HepG2 (cell line): ENCODE results near the gene SART1. TPM values are rescaled to one million over a fixed set of nuclear protein-coding genes. Genes with fewer than 3 reads are reported as not detected.
A peak's percentile ranks its signal among the peaks of the same experiment; 100 is the strongest.

Experiments
- CHD2 ChIP-seq: IDR thresholded peaks from 2 replicates; pipeline ENCODE4 v1.6.1; 2011; ENCODE audit warnings: low read depth, low read length, improper control_type of control experiment
- GLI4 ChIP-seq: sonication (generic); formaldehyde crosslinking; IDR thresholded peaks from 2 replicates; pipeline ENCODE4 v1.5.1; 2020; ENCODE audit warnings: missing genetic modification reagents, mild to moderate bottlenecking, moderate library complexity, borderline replicate concordance
- KDM1A ChIP-seq: IDR thresholded peaks from 2 replicates; pipeline ENCODE4 v1.6.1; 2016; ENCODE audit warnings: missing compliant biosample characterization
- MBD4 ChIP-seq: IDR thresholded peaks from 2 replicates; pipeline ENCODE4 v1.6.1; 2012; ENCODE audit warnings: low read length, inconsistent platforms, borderline replicate concordance
- MTF2 ChIP-seq: sonication (generic); formaldehyde crosslinking; IDR thresholded peaks from 2 replicates; pipeline ENCODE4 v1.5.0; 2020; ENCODE audit warnings: missing genetic modification reagents, borderline replicate concordance
- NCOR1 ChIP-seq: fragments of 200-600 bp; sonication (generic); IDR thresholded peaks from 2 replicates; pipeline ENCODE4 v1.7.0; 2017; ENCODE audit warnings: antibody characterized with exemption, low read length, borderline replicate concordance
- PRMT3 ChIP-seq: sonication (generic); formaldehyde crosslinking; IDR thresholded peaks from 2 replicates; pipeline ENCODE4 v1.8.1; 2022; ENCODE audit warnings: low read depth, mild to moderate bottlenecking, moderate library complexity, missing genetic modification reagents, borderline replicate concordance
- RAD21 ChIP-seq: fragments of 450-650 bp; formaldehyde crosslinking; IDR thresholded peaks from 2 replicates; pipeline ENCODE4 v1.5.0; 2020; ENCODE audit warnings: mild to moderate bottlenecking
- YY1 ChIP-seq: IDR thresholded peaks from 2 replicates; pipeline ENCODE4 v1.6.1; 2011; ENCODE audit warnings: low read length, low read depth, moderate library complexity, mild to moderate bottlenecking; ENCODE audit not compliant: insufficient read depth, insufficient replicate concordance
- ZNF160 ChIP-seq: sonication (generic); formaldehyde crosslinking; IDR thresholded peaks from 2 replicates; pipeline ENCODE4 v1.8.0; 2022; ENCODE audit warnings: mild to moderate bottlenecking, inconsistent platforms, missing genetic modification reagents
- polyA plus RNA-seq, 8 experiments: library from polyadenylated mRNA; depleted of rRNA in 3 of 8; stranded (reverse) in 7 of 8; unstranded in 1 of 8; fragments of >200 nt; fragmentation: Illumina TruSeq in 4 of 8; extraction: Trizol in 4 of 8; gene quantifications; 2 replicates each; pipeline versions ENCODE4 v1.2.1 to v1.2.3, GENCODE V29; 2011 to 2016; ENCODE audit warnings: low read depth in 4 of 8, missing spikeins in 1 of 8, mixed read lengths in 1 of 8; ENCODE audit not compliant: insufficient read depth in 1 of 8
- total RNA-seq, 5 experiments: library from RNA; depleted of rRNA; stranded (reverse); fragments of >200 nt; fragmentation: Illumina TruSeq; extraction: Trizol; gene quantifications; 2 replicates each; pipeline ENCODE4 v1.2.3, GENCODE V29; 2016; ENCODE audit warnings: low read depth in 1 of 5
- TF ChIP-seq, protein P1 (sequence below): fragments of 450-650 bp; IDR thresholded peaks from 2 replicates; pipeline ENCODE4 v1.6.1; 2016
- TF ChIP-seq, protein P2 (sequence below): sonication (generic); formaldehyde crosslinking; IDR thresholded peaks from 2 replicates; pipeline ENCODE4 v1.5.0; 2020; ENCODE audit warnings: mild to moderate bottlenecking, missing genetic modification reagents
- TF ChIP-seq, protein P3 (sequence below): sonication (generic); formaldehyde crosslinking; IDR thresholded peaks from 2 replicates; pipeline ENCODE4 v1.4.0; 2020; ENCODE audit warnings: missing genetic modification reagents, mild to moderate bottlenecking, borderline replicate concordance
- TF ChIP-seq, protein P4 (sequence below): sonication (generic); formaldehyde crosslinking; IDR thresholded peaks from 2 replicates; pipeline ENCODE4 v1.8.1; 2022; ENCODE audit warnings: mild to moderate bottlenecking, missing genetic modification reagents
- TF ChIP-seq, protein P5 (sequence below), 2 experiments: sonication (generic) in 1 of 2; formaldehyde crosslinking in 1 of 2; IDR thresholded peaks; 2 replicates each; pipeline versions ENCODE4 v1.4.0 to v1.6.1; 2018 to 2020; ENCODE audit warnings: missing genetic modification reagents in 2 of 2, borderline replicate concordance in 1 of 2, low read depth in 1 of 2, mild to moderate bottlenecking in 1 of 2, missing biosample characterization in 1 of 2
- TF ChIP-seq, protein P6 (sequence below): sonication (generic); formaldehyde crosslinking; IDR thresholded peaks from 2 replicates; pipeline ENCODE4 v1.4.0; 2020; ENCODE audit warnings: missing genetic modification reagents

The SART1 gene
- total and polyA plus RNA-seq, 2 of the 13 experiments (the other 11 are each of a cell fraction or from before 2014, with no cell fraction given) = 11.3 to 22.5 TPM

DNA sequence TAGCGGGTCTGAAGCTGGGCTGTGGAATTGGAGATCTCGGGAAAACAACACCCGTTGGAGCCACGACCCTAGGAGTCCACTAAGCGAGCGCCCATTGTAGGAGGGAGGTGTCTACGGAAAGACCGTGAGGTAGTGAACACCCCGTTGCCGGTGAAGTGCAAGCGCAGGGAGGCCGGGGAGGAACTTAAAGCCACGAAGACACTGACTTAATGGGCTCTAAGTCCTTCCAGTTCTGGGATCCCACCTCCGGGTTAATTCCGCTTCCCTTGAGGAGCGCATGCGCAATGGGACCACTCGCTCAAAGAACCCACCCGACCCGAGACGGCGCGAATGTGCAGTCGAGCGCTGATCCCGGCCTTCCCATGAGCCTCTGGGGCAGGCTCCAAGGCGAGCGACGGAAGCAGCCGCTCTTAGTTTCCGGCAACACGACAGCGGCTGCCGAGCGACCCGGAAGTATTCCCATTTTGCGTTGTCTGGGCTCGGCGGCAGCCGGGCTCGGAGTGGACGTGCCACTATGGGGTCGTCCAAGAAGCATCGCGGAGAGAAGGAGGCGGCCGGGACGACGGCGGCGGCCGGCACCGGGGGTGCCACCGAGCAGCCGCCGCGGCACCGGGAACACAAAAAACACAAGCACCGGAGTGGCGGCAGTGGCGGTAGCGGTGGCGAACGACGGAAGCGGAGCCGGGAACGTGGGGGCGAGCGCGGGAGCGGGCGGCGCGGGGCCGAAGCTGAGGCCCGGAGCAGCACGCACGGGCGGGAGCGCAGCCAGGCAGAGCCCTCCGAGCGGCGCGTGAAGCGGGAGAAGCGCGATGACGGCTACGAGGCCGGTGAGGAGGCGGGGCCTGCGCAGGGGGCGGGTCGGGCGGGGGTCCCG is at the start of gene SART1 (continued):
- TF ChIP-seq, protein P1, sequence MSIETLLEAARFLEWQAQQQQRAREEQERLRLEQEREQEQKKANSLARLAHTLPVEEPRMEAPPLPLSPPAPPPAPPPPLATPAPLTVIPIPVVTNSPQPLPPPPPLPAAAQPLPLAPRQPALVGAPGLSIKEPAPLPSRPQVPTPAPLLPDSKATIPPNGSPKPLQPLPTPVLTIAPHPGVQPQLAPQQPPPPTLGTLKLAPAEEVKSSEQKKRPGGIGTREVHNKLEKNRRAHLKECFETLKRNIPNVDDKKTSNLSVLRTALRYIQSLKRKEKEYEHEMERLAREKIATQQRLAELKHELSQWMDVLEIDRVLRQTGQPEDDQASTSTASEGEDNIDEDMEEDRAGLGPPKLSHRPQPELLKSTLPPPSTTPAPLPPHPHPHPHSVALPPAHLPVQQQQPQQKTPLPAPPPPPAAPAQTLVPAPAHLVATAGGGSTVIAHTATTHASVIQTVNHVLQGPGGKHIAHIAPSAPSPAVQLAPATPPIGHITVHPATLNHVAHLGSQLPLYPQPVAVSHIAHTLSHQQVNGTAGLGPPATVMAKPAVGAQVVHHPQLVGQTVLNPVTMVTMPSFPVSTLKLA = peak; percentile 67
- no peak; the same call in 1 of the 2 replicates for TF ChIP-seq CHD2
- peak; percentile 69; the same call in 1 of the 2 replicates for TF ChIP-seq GLI4
- no peak for TF ChIP-seq KDM1A
- no peak for TF ChIP-seq MTF2 (CRISPR knock-in tag)
- TF ChIP-seq, protein P2, sequence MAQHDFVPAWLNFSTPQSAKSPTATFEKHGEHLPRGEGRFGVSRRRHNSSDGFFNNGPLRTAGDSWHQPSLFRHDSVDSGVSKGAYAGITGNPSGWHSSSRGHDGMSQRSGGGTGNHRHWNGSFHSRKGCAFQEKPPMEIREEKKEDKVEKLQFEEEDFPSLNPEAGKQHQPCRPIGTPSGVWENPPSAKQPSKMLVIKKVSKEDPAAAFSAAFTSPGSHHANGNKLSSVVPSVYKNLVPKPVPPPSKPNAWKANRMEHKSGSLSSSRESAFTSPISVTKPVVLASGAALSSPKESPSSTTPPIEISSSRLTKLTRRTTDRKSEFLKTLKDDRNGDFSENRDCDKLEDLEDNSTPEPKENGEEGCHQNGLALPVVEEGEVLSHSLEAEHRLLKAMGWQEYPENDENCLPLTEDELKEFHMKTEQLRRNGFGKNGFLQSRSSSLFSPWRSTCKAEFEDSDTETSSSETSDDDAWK (CRISPR knock-in tag) = no peak
- no peak for TF ChIP-seq NCOR1
- TF ChIP-seq, protein P3, sequence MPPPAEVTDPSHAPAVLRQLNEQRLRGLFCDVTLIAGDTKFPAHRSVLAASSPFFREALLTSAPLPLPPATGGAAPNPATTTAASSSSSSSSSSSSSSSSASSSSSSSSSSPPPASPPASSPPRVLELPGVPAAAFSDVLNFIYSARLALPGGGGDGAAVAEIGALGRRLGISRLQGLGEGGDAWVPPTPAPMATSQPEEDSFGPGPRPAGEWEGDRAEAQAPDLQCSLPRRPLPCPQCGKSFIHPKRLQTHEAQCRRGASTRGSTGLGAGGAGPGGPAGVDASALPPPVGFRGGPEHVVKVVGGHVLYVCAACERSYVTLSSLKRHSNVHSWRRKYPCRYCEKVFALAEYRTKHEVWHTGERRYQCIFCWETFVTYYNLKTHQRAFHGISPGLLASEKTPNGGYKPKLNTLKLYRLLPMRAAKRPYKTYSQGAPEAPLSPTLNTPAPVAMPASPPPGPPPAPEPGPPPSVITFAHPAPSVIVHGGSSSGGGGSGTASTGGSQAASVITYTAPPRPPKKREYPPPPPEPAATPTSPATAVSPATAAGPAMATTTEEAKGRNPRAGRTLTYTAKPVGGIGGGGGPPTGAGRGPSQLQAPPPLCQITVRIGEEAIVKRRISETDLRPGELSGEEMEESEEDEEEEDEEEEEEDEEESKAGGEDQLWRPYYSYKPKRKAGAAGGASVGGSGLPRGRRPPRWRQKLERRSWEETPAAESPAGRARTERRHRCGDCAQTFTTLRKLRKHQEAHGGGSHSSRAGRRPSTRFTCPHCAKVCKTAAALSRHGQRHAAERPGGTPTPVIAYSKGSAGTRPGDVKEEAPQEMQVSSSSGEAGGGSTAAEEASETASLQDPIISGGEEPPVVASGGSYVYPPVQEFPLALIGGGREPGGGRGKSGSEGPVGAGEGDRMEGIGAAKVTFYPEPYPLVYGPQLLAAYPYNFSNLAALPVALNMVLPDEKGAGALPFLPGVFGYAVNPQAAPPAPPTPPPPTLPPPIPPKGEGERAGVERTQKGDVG = no peak
- TF ChIP-seq, protein P4, sequence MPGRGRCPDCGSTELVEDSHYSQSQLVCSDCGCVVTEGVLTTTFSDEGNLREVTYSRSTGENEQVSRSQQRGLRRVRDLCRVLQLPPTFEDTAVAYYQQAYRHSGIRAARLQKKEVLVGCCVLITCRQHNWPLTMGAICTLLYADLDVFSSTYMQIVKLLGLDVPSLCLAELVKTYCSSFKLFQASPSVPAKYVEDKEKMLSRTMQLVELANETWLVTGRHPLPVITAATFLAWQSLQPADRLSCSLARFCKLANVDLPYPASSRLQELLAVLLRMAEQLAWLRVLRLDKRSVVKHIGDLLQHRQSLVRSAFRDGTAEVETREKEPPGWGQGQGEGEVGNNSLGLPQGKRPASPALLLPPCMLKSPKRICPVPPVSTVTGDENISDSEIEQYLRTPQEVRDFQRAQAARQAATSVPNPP = no peak
- TF ChIP-seq PRMT3 = no peak
- TF ChIP-seq ZNF160 (CRISPR knock-in tag) = no peak
- TF ChIP-seq, protein P5, sequence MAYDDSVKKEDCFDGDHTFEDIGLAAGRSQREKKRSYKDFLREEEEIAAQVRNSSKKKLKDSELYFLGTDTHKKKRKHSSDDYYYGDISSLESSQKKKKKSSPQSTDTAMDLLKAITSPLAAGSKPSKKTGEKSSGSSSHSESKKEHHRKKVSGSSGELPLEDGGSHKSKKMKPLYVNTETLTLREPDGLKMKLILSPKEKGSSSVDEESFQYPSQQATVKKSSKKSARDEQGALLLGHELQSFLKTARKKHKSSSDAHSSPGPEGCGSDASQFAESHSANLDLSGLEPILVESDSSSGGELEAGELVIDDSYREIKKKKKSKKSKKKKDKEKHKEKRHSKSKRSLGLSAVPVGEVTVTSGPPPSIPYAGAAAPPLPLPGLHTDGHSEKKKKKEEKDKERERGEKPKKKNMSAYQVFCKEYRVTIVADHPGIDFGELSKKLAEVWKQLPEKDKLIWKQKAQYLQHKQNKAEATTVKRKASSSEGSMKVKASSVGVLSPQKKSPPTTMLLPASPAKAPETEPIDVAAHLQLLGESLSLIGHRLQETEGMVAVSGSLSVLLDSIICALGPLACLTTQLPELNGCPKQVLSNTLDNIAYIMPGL (CRISPR knock-in tag; IDR thresholded peaks at IDR 0.05; ENCODE audit: borderline replicate concordance in 1 of 2, low read depth in 1 of 2) = peak; percentile 79 to 88; a peak in 2 of 4 replicates
- TF ChIP-seq YY1 = peak; percentile 87
- no peak for TF ChIP-seq MBD4
- 0 out of 2 replicates have a peak, but pooled peaks have one; percentile 38 for TF ChIP-seq RAD21 (CRISPR knock-in tag)
- TF ChIP-seq, protein P6, sequence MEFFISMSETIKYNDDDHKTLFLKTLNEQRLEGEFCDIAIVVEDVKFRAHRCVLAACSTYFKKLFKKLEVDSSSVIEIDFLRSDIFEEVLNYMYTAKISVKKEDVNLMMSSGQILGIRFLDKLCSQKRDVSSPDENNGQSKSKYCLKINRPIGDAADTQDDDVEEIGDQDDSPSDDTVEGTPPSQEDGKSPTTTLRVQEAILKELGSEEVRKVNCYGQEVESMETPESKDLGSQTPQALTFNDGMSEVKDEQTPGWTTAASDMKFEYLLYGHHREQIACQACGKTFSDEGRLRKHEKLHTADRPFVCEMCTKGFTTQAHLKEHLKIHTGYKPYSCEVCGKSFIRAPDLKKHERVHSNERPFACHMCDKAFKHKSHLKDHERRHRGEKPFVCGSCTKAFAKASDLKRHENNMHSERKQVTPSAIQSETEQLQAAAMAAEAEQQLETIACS (CRISPR knock-in tag) = no peak
